Measurements from ENCODE around the gene CHRNE. TPM values are rescaled to one million over a fixed set of nuclear protein-coding genes. Genes with fewer than 3 reads are reported as not detected.

CHRNE gene
- total and polyA plus RNA-seq, 2 of the 13 experiments (the other 11 are each of a cell fraction or from before 2014, with no cell fraction given) = 0.53 to 0.59 TPM

DNA sequence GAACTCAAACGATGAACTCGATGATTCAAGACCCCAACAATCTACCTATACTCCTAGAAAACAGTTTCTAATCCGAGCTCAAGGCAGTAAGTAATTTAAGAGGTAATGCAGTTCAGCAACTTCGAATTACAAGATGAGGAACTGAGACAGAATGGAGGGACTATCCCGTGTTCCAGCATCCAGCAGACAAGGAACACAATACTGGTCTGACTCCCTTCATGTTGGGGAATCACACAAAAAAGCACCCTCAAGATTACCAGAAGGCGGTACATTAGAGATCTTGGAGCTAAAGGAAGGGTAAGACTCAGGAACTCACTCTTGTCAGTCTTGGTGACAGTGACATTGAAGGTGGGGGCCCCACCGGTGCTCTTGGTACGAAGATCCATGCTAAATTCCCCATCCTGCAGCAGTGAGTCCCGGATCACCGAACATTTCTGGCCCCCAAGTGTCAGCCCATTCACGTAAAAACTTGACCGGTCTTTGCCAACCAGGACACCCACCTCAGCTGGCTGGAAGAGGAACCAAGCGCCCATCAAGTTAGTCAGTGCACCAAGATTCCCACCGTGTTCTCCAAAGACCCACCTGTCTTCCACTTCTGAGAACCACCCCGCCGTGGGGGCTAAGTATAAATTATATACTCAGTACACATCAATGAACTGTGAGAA is 43.5 kb upstream of the CHRNE start:
- peaks cover 18 to 37% of the 10 kb centered on the region in 2 experiments for H3K36me3 ChIP-seq (replicated peaks in 1 of 2; ENCODE audit: control insufficient read depth in 1 of 2, insufficient read depth in 2 of 2, low read length in 2 of 2)
- ChIA-PET CTCF (ENCODE audit: low intra/inter-chr PET ratio, low total read pairs) (no interaction called here), POLR2A (interaction anchor here (1.2 to 10.0 kb wide), 4 partner anchors 20 to 225 kb away, joined by 3 to 273 read pairs (median 8); partner anchors contain the start of gene SPAG7)
- H3K27me3 ChIP-seq (ENCODE audit: control insufficient read depth in 1 of 2, insufficient read depth in 2 of 2, low read length in 2 of 2) = no peaks in the 10 kb centered on the region; a peak in 1 of 5 replicates
- BruUV-seq (replicated peaks) = TSS peak; percentile 56
- in situ Hi-C loops (cut with HindIII; ENCODE audit: extremely low pct_ligation_motif_present, low pct_unique_long_range_greater_than_20kb) = no loop called here
- H3K27ac ChIP-seq (ENCODE audit: extremely low read length, insufficient read depth, low read length) = peak overlapping the region; percentile 54
- H2AFZ ChIP-seq (ENCODE audit: low read length) = no peak overlapping the region
- H3K9me3 ChIP-seq (ENCODE audit: low read length) = no peaks in the 10 kb centered on the region
- peaks cover 44% of the 10 kb centered on the region for H3K4me1 ChIP-seq (ENCODE audit: insufficient read depth, low read length)
- H3K9ac ChIP-seq (ENCODE audit: insufficient read depth, low read depth, low read length) = peak overlapping the region; percentile 74
- whole genome bisulfite sequencing (ENCODE audit: low lambda C conversion rate) = 39% methylated on average over 10 of the region's 16 CpGs
- no peak for FAIRE-seq
- H3K4me3 ChIP-seq (replicated peaks in 1 of 3; ENCODE audit: insufficient read depth in 1 of 3, low read depth in 2 of 3, low read length in 3 of 3) = peak overlapping the region; percentile 90 to 100 (median 100)
- H4K20me1 ChIP-seq (ENCODE audit: insufficient read depth, low read length) = peaks cover 33% of the 10 kb centered on the region
- H3K4me2 ChIP-seq (ENCODE audit: low read depth, low read length) = peak overlapping the region; percentile 96
- intact Hi-C loops (cut with micrococcal nuclease; ENCODE audit: unreplicated experiment) = no loop called here
- DNase-seq (ENCODE audit: low spot score) = no peak
- peaks cover 55% of the 10 kb centered on the region for H3K79me2 ChIP-seq (ENCODE audit: insufficient read depth, low read length)
- ATAC-seq = no peak
- TF ChIP-seq MAFF (IDR thresholded peaks at IDR 0.05; ENCODE audit: low read depth, low read length) = no peak
- no peak for TF ChIP-seq ZNF552 (CRISPR knock-in tag; IDR thresholded peaks at IDR 0.05; ENCODE audit: borderline replicate concordance)
- TF ChIP-seq, protein P1, sequence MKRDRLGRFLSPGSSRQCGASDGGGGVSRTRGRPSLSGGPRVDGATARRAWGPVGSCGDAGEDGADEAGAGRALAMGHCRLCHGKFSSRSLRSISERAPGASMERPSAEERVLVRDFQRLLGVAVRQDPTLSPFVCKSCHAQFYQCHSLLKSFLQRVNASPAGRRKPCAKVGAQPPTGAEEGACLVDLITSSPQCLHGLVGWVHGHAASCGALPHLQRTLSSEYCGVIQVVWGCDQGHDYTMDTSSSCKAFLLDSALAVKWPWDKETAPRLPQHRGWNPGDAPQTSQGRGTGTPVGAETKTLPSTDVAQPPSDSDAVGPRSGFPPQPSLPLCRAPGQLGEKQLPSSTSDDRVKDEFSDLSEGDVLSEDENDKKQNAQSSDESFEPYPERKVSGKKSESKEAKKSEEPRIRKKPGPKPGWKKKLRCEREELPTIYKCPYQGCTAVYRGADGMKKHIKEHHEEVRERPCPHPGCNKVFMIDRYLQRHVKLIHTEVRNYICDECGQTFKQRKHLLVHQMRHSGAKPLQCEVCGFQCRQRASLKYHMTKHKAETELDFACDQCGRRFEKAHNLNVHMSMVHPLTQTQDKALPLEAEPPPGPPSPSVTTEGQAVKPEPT (CRISPR knock-in tag; IDR thresholded peaks at IDR 0.05; ENCODE audit: low read depth) = no peak
- peak; percentile 63; the same call in 1 of the 2 replicates for TF ChIP-seq POLR2G (IDR thresholded peaks at IDR 0.05; ENCODE audit: low read depth, low read length)
- TF ChIP-seq HMG20B (CRISPR knock-in tag; conservative IDR thresholded peaks at IDR 0.05) = no peak
- no peak for TF ChIP-seq SUZ12 (IDR thresholded peaks at IDR 0.05; ENCODE audit: low read depth, low read length)
- no peak for TF ChIP-seq ZNF790 (CRISPR knock-in tag; IDR thresholded peaks at IDR 0.05; ENCODE audit: borderline replicate concordance)
- TF ChIP-seq TP53 (CRISPR knock-in tag; conservative IDR thresholded peaks at IDR 0.05) = no peak
- no peak for TF ChIP-seq ZNF350 (CRISPR knock-in tag; IDR thresholded peaks at IDR 0.05; ENCODE audit: borderline replicate concordance, low read depth)
- TF ChIP-seq HOXA5 (CRISPR knock-in tag; IDR thresholded peaks at IDR 0.05) = no peak
- TF ChIP-seq, protein P2, sequence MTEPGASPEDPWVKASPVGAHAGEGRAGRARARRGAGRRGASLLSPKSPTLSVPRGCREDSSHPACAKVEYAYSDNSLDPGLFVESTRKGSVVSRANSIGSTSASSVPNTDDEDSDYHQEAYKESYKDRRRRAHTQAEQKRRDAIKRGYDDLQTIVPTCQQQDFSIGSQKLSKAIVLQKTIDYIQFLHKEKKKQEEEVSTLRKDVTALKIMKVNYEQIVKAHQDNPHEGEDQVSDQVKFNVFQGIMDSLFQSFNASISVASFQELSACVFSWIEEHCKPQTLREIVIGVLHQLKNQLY (CRISPR knock-in tag; IDR thresholded peaks at IDR 0.05) = no peak
- no peak for TF ChIP-seq ZBTB7A (CRISPR knock-in tag; IDR thresholded peaks at IDR 0.05)
- TF ChIP-seq, protein P3, sequence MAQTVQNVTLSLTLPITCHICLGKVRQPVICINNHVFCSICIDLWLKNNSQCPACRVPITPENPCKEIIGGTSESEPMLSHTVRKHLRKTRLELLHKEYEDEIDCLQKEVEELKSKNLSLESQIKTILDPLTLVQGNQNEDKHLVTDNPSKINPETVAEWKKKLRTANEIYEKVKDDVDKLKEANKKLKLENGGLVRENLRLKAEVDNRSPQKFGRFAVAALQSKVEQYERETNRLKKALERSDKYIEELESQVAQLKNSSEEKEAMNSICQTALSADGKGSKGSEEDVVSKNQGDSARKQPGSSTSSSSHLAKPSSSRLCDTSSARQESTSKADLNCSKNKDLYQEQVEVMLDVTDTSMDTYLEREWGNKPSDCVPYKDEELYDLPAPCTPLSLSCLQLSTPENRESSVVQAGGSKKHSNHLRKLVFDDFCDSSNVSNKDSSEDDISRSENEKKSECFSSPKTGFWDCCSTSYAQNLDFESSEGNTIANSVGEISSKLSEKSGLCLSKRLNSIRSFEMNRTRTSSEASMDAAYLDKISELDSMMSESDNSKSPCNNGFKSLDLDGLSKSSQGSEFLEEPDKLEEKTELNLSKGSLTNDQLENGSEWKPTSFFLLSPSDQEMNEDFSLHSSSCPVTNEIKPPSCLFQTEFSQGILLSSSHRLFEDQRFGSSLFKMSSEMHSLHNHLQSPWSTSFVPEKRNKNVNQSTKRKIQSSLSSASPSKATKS (CRISPR knock-in tag; IDR thresholded peaks at IDR 0.05) = no peak
- TF ChIP-seq, protein P4, sequence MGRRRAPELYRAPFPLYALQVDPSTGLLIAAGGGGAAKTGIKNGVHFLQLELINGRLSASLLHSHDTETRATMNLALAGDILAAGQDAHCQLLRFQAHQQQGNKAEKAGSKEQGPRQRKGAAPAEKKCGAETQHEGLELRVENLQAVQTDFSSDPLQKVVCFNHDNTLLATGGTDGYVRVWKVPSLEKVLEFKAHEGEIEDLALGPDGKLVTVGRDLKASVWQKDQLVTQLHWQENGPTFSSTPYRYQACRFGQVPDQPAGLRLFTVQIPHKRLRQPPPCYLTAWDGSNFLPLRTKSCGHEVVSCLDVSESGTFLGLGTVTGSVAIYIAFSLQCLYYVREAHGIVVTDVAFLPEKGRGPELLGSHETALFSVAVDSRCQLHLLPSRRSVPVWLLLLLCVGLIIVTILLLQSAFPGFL (CRISPR knock-in tag; IDR thresholded peaks at IDR 0.05) = no peak
- TF ChIP-seq KDM5A (IDR thresholded peaks at IDR 0.05; ENCODE audit: borderline replicate concordance, low read length) = peak; percentile 38; the same call in 1 of the 2 replicates
- 0 out of 2 replicates have a peak, but pooled peaks have one; percentile 6 for TF ChIP-seq SAP130 (CRISPR knock-in tag; IDR thresholded peaks at IDR 0.05; ENCODE audit: low read depth)
- TF ChIP-seq ZNF331 (CRISPR knock-in tag; IDR thresholded peaks at IDR 0.05) = no peak
- TF ChIP-seq ZNF124 (CRISPR knock-in tag; IDR thresholded peaks at IDR 0.05) = no peak
